Measurements from ENCODE around the gene CCRL2. TPM values are rescaled to one million over a fixed set of nuclear protein-coding genes. Genes with fewer than 3 reads are reported as not detected.

Gene CCRL2
- total and polyA plus RNA-seq, 2 donors, result 10.1 to 19.1 TPM

- 99% methylated on average over 5 of the region's 5 CpGs for WGBS
- no peak overlapping the region for H3K4me3 ChIP-seq (ENCODE audit: low read length in 2 of 2)
- DNase-seq (ENCODE audit: low read depth in 6 of 9, low spot score in 9 of 9), result no peak
- no peaks in the 10 kb centered on the region for H3K9me3 ChIP-seq (ENCODE audit: control insufficient read depth in 2 of 2, insufficient read depth in 1 of 2, low read length in 1 of 2)
- H3K4me1 ChIP-seq (ENCODE audit: control insufficient read depth in 2 of 2, insufficient read depth in 2 of 2, low read length in 2 of 2), result peaks cover 0 to 43% of the 10 kb centered on the region in 2 donors
- no peak overlapping the region for H3K27ac ChIP-seq (ENCODE audit: low read depth in 1 of 2, low read length in 1 of 2)
- no peaks in the 10 kb centered on the region for H3K36me3 ChIP-seq (ENCODE audit: control insufficient read depth in 2 of 2, insufficient read depth in 2 of 2, low read length in 1 of 2)
- H3K27me3 ChIP-seq (ENCODE audit: control insufficient read depth in 2 of 2, insufficient read depth in 1 of 2, low read length in 1 of 2), result no peaks in the 10 kb centered on the region
Observed at GRCh38 chr3:46365737-46366524, 41.1 kb upstream of the CCRL2 start.

DNA sequence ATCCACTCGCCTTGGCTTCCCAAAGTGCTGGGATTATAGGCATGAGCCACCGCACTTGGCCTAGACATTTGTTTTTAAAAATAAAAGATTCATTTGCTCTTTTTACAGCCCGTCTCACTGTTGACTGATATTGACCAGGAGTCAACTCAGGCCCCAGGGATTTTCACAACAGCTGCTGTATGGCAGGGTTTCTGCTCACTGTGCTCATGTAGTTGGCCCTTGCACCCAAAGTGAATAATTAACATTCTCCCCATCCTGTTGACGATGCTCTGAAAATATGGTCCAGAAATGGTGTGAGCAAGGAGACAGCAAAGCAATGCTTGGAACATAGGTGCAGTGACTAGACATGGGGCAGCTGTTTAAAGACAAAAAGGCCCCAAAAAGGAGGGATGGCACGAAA, 39.2 kb upstream of the CCRL2 start:
- no peak for DNase-seq (ENCODE audit: low read depth in 6 of 9, low spot score in 9 of 9)
- Histone ChIP-seq H3K36me3 (ENCODE audit: control insufficient read depth in 2 of 2, insufficient read depth in 2 of 2, low read length in 1 of 2) (no peaks in the 10 kb centered on the region), H3K9me3 (ENCODE audit: control insufficient read depth in 2 of 2, insufficient read depth in 1 of 2, low read length in 1 of 2) (no peaks in the 10 kb centered on the region), H3K4me1 (ENCODE audit: control insufficient read depth in 2 of 2, insufficient read depth in 2 of 2, low read length in 2 of 2) (peaks cover 0 to 42% of the 10 kb centered on the region in 2 donors), H3K4me3 (ENCODE audit: low read length in 2 of 2) (no peak overlapping the region), H3K27me3 (ENCODE audit: control insufficient read depth in 2 of 2, insufficient read depth in 1 of 2, low read length in 1 of 2) (no peaks in the 10 kb centered on the region), H3K27ac (ENCODE audit: low read depth in 1 of 2, low read length in 1 of 2) (no peak overlapping the region)
- WGBS, result 97% methylated on average over 5 of the region's 5 CpGs

GRCh38 chr3:46368569-46368968, 38.5 kb upstream of the CCRL2 start:
- Histone ChIP-seq H3K4me1 (ENCODE audit: control insufficient read depth in 2 of 2, insufficient read depth in 2 of 2, low read length in 2 of 2) (peaks cover 0 to 44% of the 10 kb centered on the region in 2 donors), H3K27me3 (ENCODE audit: control insufficient read depth in 2 of 2, insufficient read depth in 1 of 2, low read length in 1 of 2) (no peaks in the 10 kb centered on the region), H3K9me3 (ENCODE audit: control insufficient read depth in 2 of 2, insufficient read depth in 1 of 2, low read length in 1 of 2) (no peaks in the 10 kb centered on the region), H3K27ac (ENCODE audit: low read depth in 1 of 2, low read length in 1 of 2) (no peak overlapping the region), H3K4me3 (ENCODE audit: low read length in 2 of 2) (no peak overlapping the region), H3K36me3 (ENCODE audit: control insufficient read depth in 2 of 2, insufficient read depth in 2 of 2, low read length in 1 of 2) (no peaks in the 10 kb centered on the region)
- DNase-seq (ENCODE audit: low read depth in 6 of 9, low spot score in 9 of 9), result peak in 6 of 9 donors; percentile 47 to 88 (median 68)
- WGBS, result 61% methylated on average over 7 of the region's 7 CpGs

GRCh38 chr3:46369151-46369550, 37.9 kb upstream of the CCRL2 start:
- no peak for DNase-seq (ENCODE audit: low read depth in 6 of 9, low spot score in 9 of 9)
- H3K9me3 ChIP-seq (ENCODE audit: control insufficient read depth in 2 of 2, insufficient read depth in 1 of 2, low read length in 1 of 2), result no peaks in the 10 kb centered on the region
- no peak overlapping the region for H3K27ac ChIP-seq (ENCODE audit: low read depth in 1 of 2, low read length in 1 of 2)
- H3K36me3 ChIP-seq (ENCODE audit: control insufficient read depth in 2 of 2, insufficient read depth in 2 of 2, low read length in 1 of 2), result no peaks in the 10 kb centered on the region
- H3K27me3 ChIP-seq (ENCODE audit: control insufficient read depth in 2 of 2, insufficient read depth in 1 of 2, low read length in 1 of 2), result no peaks in the 10 kb centered on the region
- 98% methylated on average over 4 of the region's 4 CpGs for WGBS
- peaks cover 0 to 46% of the 10 kb centered on the region in 2 donors for H3K4me1 ChIP-seq (ENCODE audit: control insufficient read depth in 2 of 2, insufficient read depth in 2 of 2, low read length in 2 of 2)
- no peak overlapping the region for H3K4me3 ChIP-seq (ENCODE audit: low read length in 2 of 2)

DNA sequence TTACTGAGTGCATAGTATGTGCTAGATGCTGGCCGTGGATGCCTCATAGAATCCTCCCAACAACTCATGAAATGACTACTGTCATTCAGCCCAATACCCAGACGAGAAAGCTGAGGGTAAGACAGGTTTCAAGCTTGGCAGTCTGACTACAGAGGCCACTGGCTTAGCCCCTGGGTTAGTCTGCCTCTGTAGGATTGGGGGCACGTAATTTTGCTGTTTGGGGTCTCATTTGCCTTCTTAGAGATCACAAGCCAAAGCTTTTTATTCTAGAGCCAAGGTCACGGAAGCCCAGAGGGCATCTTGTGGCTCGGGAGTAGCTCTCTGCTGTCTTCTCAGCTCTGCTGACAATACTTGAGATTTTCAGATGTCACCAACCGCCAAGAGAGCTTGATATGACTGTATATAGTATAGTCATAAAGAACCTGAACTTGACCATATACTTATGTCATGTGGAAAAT, 37.4 kb upstream of the CCRL2 start:
- peaks cover 0 to 51% of the 10 kb centered on the region in 2 donors for H3K4me1 ChIP-seq (ENCODE audit: control insufficient read depth in 2 of 2, insufficient read depth in 2 of 2, low read length in 2 of 2)
- WGBS, result 88% methylated on average over 6 of the region's 6 CpGs
- no peaks in the 10 kb centered on the region for H3K36me3 ChIP-seq (ENCODE audit: control insufficient read depth in 2 of 2, insufficient read depth in 2 of 2, low read length in 1 of 2)
- no peaks in the 10 kb centered on the region for H3K27me3 ChIP-seq (ENCODE audit: control insufficient read depth in 2 of 2, insufficient read depth in 1 of 2, low read length in 1 of 2)
- no peaks in the 10 kb centered on the region for H3K9me3 ChIP-seq (ENCODE audit: control insufficient read depth in 2 of 2, insufficient read depth in 1 of 2, low read length in 1 of 2)
- H3K4me3 ChIP-seq (ENCODE audit: low read length in 2 of 2), result no peak overlapping the region
- H3K27ac ChIP-seq (ENCODE audit: low read depth in 1 of 2, low read length in 1 of 2), result no peak overlapping the region
- no peak for DNase-seq (ENCODE audit: low read depth in 6 of 9, low spot score in 9 of 9)

- Histone ChIP-seq H3K4me1 (ENCODE audit: control insufficient read depth in 2 of 2, insufficient read depth in 2 of 2, low read length in 2 of 2) (peaks cover 0 to 64% of the 10 kb centered on the region in 2 donors), H3K27me3 (ENCODE audit: control insufficient read depth in 2 of 2, insufficient read depth in 1 of 2, low read length in 1 of 2) (no peaks in the 10 kb centered on the region), H3K9me3 (ENCODE audit: control insufficient read depth in 2 of 2, insufficient read depth in 1 of 2, low read length in 1 of 2) (no peaks in the 10 kb centered on the region), H3K27ac (ENCODE audit: low read depth in 1 of 2, low read length in 1 of 2) (peak within 1 kb of the TSS in 1 of 2 donors; percentile 63), H3K36me3 (ENCODE audit: control insufficient read depth in 2 of 2, insufficient read depth in 2 of 2, low read length in 1 of 2) (no peaks in the 10 kb centered on the region), H3K4me3 (ENCODE audit: low read length in 2 of 2) (no peak within 1 kb of the TSS)
- peak in 2 of 9 donors; percentile 31 to 71 for DNase-seq (ENCODE audit: low read depth in 6 of 9, low spot score in 9 of 9)
- 21% methylated on average over 5 of the region's 5 CpGs for WGBS
Observed at GRCh38 chr3:46370839-46371518, 36.1 kb upstream of the CCRL2 start, which contains the start of gene CCR5. Gene CCR5, plus strand, starts transcription at chr3:46370946. Its CDS starts 1,957 bp downstream, at chr3:46372903.

DNA sequence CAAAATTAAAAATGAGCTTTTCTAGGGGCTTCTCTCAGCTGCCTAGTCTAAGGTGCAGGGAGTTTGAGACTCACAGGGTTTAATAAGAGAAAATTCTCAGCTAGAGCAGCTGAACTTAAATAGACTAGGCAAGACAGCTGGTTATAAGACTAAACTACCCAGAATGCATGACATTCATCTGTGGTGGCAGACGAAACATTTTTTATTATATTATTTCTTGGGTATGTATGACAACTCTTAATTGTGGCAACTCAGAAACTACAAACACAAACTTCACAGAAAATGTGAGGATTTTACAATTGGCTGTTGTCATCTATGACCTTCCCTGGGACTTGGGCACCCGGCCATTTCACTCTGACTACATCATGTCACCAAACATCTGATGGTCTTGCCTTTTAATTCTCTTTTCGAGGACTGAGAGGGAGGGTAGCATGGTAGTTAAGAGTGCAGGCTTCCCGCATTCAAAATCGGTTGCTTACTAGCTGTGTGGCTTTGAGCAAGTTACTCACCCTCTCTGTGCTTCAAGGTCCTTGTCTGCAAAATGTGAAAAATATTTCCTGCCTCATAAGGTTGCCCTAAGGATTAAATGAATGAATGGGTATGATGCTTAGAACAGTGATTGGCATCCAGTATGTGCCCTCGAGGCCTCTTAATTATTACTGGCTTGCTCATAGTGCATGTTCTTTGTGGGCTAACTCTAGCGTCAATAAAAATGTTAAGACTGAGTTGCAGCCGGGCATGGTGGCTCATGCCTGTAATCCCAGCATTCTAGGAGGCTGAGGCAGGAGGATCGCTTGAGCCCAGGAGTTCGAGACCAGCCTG, 35.3 kb upstream of the CCRL2 start:
- DNase-seq (ENCODE audit: low read depth in 6 of 9, low spot score in 9 of 9), result no peak
- H3K9me3 ChIP-seq (ENCODE audit: control insufficient read depth in 2 of 2, insufficient read depth in 1 of 2, low read length in 1 of 2), result no peaks in the 10 kb centered on the region
- H3K4me3 ChIP-seq (ENCODE audit: low read length in 2 of 2), result no peak overlapping the region
- peaks cover 0 to 68% of the 10 kb centered on the region in 2 donors for H3K4me1 ChIP-seq (ENCODE audit: control insufficient read depth in 2 of 2, insufficient read depth in 2 of 2, low read length in 2 of 2)
- H3K27me3 ChIP-seq (ENCODE audit: control insufficient read depth in 2 of 2, insufficient read depth in 1 of 2, low read length in 1 of 2), result no peaks in the 10 kb centered on the region
- H3K36me3 ChIP-seq (ENCODE audit: control insufficient read depth in 2 of 2, insufficient read depth in 2 of 2, low read length in 1 of 2), result no peaks in the 10 kb centered on the region
- H3K27ac ChIP-seq (ENCODE audit: low read depth in 1 of 2, low read length in 1 of 2), result no peak overlapping the region
- 95% methylated on average over 10 of the region's 10 CpGs for WGBS

DNA sequence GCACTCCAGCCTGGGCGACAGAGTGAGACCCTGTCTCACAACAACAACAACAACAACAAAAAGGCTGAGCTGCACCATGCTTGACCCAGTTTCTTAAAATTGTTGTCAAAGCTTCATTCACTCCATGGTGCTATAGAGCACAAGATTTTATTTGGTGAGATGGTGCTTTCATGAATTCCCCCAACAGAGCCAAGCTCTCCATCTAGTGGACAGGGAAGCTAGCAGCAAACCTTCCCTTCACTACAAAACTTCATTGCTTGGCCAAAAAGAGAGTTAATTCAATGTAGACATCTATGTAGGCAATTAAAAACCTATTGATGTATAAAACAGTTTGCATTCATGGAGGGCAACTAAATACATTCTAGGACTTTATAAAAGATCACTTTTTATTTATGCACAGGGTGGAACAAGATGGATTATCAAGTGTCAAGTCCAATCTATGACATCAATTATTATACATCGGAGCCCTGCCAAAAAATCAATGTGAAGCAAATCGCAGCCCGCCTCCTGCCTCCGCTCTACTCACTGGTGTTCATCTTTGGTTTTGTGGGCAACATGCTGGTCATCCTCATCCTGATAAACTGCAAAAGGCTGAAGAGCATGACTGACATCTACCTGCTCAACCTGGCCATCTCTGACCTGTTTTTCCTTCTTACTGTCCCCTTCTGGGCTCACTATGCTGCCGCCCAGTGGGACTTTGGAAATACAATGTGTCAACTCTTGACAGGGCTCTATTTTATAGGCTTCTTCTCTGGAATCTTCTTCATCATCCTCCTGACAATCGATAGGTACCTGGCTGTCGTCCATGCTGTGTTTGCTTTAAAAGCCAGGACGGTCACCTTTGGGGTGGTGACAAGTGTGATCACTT, 34.3 kb upstream of the CCRL2 start:
- no peak overlapping the region for H3K27ac ChIP-seq (ENCODE audit: low read depth in 1 of 2, low read length in 1 of 2)
- peak in 3 of 9 donors; percentile 38 to 70 (median 49) for DNase-seq (ENCODE audit: low read depth in 6 of 9, low spot score in 9 of 9)
- H3K27me3 ChIP-seq (ENCODE audit: control insufficient read depth in 2 of 2, insufficient read depth in 1 of 2, low read length in 1 of 2), result no peaks in the 10 kb centered on the region
- H3K9me3 ChIP-seq (ENCODE audit: control insufficient read depth in 2 of 2, insufficient read depth in 1 of 2, low read length in 1 of 2), result no peaks in the 10 kb centered on the region
- no peaks in the 10 kb centered on the region for H3K36me3 ChIP-seq (ENCODE audit: control insufficient read depth in 2 of 2, insufficient read depth in 2 of 2, low read length in 1 of 2)
- peaks cover 0 to 73% of the 10 kb centered on the region in 2 donors for H3K4me1 ChIP-seq (ENCODE audit: control insufficient read depth in 2 of 2, insufficient read depth in 2 of 2, low read length in 2 of 2)
- H3K4me3 ChIP-seq (ENCODE audit: low read length in 2 of 2), result no peak overlapping the region
- WGBS, result 97% methylated on average over 9 of the region's 9 CpGs
